BE2C (cell line): ENCODE measurements around the gene ZNF775.

Source experiments
- DNase-seq: peaks from one replicate; pipeline ENCODE4 v3.0.0-alpha.2; 2020
- H3K27me3 ChIP-seq: fragments of 250-450 bp; sonication (Bioruptor Pico); 2 replicates; pipeline ENCODE4 v1.5.1; 2020; ENCODE audit warnings: mild to moderate bottlenecking
- H3K36me3 ChIP-seq: fragments of 250-450 bp; sonication (Bioruptor Pico); 2 replicates; pipeline ENCODE4 v1.5.1; 2020; ENCODE audit warnings: mild to moderate bottlenecking
- H3K4me1 ChIP-seq: fragments of 250-450 bp; sonication (Bioruptor Pico); 2 replicates; pipeline ENCODE4 v1.5.1; 2020
- H3K4me3 ChIP-seq: 2 replicates; pipeline ENCODE4 v1.5.1; 2011; ENCODE audit warnings: low read depth, low read length
- H3K9me3 ChIP-seq: fragments of 250-450 bp; sonication (Bioruptor Pico); 2 replicates; pipeline ENCODE4 v1.5.1; 2020
- CTCF ChIP-seq: IDR thresholded peaks from 2 replicates; pipeline ENCODE4 v1.5.1; 2012; ENCODE audit warnings: mild to moderate bottlenecking, low read depth, low read length

ZNF775 gene

GRCh38 chr7:150409300-150410030 lies 30.3 kb downstream of the ZNF775 start:
- no peaks in the 10 kb centered on the region for H3K36me3 ChIP-seq
- no peak for DNase-seq

GRCh38 chr7:150410131-150410530 lies 31.0 kb downstream of the ZNF775 start:
- no peak for DNase-seq
- no peak overlapping the region for H3K4me3 ChIP-seq
- H3K36me3 ChIP-seq: no peaks in the 10 kb centered on the region
- H3K27me3 ChIP-seq: no peaks in the 10 kb centered on the region
- H3K9me3 ChIP-seq: no peaks in the 10 kb centered on the region
- TF ChIP-seq CTCF: no peak
- H3K4me1 ChIP-seq: no peaks in the 10 kb centered on the region

More at GRCh38 chr7:150409300-150410030, 30.3 kb downstream of the ZNF775 start:
- no peaks in the 10 kb centered on the region for H3K9me3 ChIP-seq
- H3K4me3 ChIP-seq: no peak overlapping the region
- no peaks in the 10 kb centered on the region for H3K27me3 ChIP-seq
- no peak for TF ChIP-seq CTCF
- no peaks in the 10 kb centered on the region for H3K4me1 ChIP-seq

- DNase-seq: no peak
- no peaks in the 10 kb centered on the region for H3K27me3 ChIP-seq
- no peak overlapping the region for H3K4me3 ChIP-seq
- TF ChIP-seq CTCF: no peak
- no peaks in the 10 kb centered on the region for H3K4me1 ChIP-seq
- no peaks in the 10 kb centered on the region for H3K9me3 ChIP-seq
- H3K36me3 ChIP-seq: no peaks in the 10 kb centered on the region
Observed at GRCh38 chr7:150410680-150411346, 31.7 kb downstream of the ZNF775 start.

GRCh38 chr7:150411606-150412005 lies 32.5 kb downstream of the ZNF775 start:
- Histone ChIP-seq H3K4me3 (no peak overlapping the region), H3K27me3 (no peaks in the 10 kb centered on the region), H3K4me1 (no peaks in the 10 kb centered on the region), H3K9me3 (no peaks in the 10 kb centered on the region), H3K36me3 (no peaks in the 10 kb centered on the region)
- no peak for TF ChIP-seq CTCF
- no peak for DNase-seq

- Histone ChIP-seq H3K4me3 (no peak overlapping the region), H3K4me1 (no peaks in the 10 kb centered on the region), H3K36me3 (no peaks in the 10 kb centered on the region), H3K9me3 (no peaks in the 10 kb centered on the region), H3K27me3 (no peaks in the 10 kb centered on the region)
- DNase-seq: no peak
- no peak for TF ChIP-seq CTCF
Observed at GRCh38 chr7:150412016-150412415, 32.9 kb downstream of the ZNF775 start.
